Stimulated activated CD4-positive, alpha-beta T cell treated with anti-CD3 and anti-CD28 coated beads, Interleukin-4, amount 100 ng/mL, for 48 hours (primary cell): ENCODE data around the gene FOXK1.
"Not testable (repeated sequence)": the region's sequence is repeated elsewhere in the genome, so short reads cannot be mapped to it uniquely, and the experiment has no call there.

ENCODE experiments used
- DNase-seq, 2 donors: peaks; one replicate each; pipeline ENCODE4 v3.0.0-alpha.2; 2020; ENCODE audit warnings: low read depth in 2 of 2

Gene FOXK1

DNA sequence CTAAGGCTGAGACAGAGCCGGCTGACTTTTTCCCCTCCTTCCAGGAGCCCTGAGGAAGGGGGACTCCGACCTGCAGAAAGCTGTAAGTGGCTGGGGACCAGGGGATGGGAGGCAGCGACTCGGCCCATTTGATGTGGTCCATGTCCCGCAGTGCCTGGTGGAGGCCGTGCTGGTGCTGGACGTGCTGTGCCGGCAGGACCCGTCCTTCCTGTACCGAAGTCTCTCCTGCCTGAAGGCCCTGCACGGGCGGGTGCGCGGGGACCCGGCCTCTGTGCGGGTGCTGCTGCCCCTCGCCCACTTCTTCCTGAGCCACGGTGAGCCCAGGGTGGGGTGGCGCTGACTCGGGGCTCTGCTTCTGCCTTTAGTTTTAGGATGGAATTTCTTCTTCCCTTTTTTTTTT lies 103.3 kb downstream of the FOXK1 start:
- no peak for DNase-seq

DNA sequence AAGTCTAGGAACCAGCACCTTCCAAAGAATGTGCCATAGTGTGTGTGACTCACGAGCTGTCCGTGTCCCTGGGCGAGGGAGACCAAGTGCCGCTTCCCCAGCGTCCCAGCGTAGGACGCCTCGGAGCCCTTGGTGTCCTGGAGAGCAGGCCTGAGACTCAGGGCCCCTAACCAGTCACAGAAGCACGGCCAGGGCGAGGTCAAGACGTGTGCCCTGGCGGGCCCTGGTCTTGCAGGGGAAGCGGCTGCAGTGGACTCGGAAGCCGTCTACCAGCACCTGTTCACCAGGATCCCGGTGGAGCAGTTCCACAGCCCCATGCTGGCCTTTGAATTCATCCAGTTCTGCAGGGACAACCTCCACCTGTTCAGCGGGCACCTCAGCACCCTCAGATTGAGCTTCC lies 103.9 kb downstream of the FOXK1 start:
- no peak for DNase-seq

DNA sequence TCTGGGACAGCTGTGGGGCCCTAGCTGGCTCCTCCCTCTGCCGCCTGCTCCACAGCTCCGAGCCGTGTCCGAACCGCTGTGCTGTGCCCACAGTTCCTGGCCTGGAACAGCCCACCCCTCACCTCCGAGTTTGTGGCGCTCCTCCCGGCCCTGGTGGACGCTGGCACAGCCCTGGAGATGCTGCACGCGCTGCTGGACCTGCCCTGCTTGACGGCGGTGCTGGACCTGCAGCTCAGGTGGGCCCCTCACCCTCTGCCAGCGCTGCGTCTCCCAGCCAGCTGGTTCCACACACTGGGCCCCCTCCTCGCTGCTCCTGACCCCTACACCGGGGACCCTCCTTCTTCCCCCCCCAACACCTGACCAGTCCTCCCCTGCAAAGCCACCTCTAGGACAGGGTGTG lies 105.4 kb downstream of the FOXK1 start:
- no peak for DNase-seq

DNA sequence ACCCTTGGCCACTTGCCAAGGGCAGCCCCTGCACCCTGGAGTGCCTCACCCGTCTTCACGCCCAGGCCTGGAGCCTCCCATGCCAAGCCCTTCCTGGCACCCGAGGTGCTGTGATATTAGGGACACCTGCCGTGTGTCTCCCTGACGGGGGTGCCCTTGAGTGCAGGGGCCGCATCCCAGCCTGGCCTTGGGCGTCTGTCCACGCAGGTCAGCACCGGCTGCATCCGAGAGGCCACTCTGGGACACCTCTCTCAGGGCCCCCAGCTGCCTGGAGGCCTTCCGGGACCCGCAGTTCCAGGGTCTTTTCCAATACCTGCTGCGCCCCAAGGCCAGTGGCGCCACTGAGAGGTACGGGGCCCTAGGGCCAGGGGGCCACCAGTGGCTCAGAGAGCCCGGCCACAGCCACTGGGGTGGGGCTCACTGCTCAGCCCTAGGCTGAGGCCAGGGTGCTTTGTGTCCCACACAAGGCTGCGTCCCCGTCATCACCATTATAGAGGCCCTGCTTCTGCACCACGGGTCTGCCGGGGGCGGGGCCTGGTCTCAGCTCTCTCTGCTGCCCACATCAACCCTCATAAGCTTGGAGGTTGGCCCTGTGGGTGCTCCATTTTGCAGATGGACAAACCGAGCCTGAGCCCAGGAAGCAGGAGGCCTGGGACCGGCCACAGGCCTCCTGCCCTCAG lies 106.0 kb downstream of the FOXK1 start:
- no peak for DNase-seq

DNA sequence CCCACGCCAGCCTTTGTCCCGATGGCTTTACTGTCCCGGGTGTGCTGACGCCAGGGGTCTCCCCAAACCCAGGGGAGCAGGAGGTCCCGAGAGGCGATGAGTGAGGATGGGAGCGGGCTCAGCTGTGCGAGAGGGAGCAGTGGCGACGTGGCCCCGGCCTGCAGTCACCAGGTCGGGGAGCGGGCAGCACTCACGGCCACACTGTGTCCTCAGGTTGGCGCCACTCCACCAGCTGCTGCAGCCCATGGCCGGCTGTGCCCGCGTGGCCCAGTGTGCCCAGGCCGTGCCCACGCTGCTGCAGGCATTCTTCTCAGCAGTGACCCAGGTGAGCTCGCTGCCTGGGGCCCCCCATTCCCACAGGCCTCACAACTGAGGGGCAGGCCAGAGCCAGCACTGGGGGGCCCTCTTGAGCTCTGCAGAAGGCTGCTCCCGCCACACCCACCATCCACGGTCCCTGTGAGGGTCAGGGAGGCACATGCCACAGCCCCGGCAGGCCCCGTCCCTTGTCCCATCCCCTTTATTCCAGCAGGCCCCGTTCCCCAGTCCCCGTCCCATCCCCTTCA lies 106.6 kb downstream of the FOXK1 start:
- no peak for DNase-seq

DNA sequence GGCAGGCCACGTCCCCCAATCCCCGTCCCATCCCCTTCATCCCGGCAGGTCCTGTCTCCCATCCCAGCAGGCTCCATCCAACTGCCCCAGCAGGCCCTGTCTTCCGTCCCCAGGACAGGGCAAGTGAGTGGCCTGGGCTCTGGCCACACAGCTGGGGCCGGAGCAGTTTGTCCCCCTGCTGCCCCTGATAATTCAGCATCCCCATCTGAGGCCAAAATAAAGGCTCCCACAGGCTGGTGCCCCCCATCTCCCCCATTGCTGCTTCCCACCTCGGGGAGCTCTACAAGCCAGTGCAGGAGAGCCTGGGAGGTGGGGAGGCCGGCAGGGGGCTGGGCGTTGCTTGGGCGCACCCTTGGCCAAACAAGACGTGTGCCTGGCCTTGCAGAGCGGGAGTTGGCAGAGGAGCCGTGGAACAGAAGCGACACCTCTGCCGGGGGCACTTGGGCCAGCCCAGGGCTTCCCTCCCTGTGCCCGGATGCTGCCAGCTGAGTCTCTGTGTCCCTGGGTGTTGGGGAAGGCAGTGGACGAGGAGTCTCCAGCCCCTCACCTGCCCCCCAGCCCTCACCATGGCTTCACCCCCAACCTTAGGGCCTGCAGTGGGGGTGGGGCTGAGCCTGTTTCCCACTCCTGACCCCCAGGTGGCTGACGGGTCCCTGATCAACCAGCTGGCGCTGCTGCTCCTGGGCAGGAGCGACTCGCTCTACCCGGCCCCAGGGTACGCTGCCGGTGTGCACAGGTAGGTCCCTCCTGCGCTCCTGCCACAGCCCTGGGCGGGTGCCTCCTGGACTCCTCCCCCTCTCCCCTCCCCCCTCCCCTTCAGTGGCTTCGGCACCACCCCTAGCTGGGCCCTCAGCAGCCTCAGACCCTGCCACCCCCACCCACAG lies 107.3 kb downstream of the FOXK1 start:
- no peak for DNase-seq

DNA sequence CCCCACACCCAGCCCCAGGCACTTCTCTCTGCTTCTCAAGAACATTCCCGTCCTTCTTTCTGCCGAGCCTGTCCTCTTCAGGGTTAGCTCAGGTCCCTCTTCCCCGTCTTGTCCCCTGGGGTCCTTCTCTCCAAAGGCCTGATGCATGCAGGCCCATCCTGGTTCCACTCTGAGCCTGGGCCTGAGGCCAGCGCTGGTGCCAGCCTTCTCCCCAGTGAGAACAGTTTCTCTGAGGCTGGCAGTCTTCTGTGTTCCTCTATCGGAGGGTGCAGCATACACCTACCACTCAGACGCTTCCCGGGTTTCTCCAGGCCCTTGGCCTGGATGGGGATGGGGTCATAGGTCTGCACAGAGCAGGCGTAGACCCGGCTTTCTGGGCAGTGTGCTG lies 108.0 kb downstream of the FOXK1 start:
- DNase-seq = no peak

DNA sequence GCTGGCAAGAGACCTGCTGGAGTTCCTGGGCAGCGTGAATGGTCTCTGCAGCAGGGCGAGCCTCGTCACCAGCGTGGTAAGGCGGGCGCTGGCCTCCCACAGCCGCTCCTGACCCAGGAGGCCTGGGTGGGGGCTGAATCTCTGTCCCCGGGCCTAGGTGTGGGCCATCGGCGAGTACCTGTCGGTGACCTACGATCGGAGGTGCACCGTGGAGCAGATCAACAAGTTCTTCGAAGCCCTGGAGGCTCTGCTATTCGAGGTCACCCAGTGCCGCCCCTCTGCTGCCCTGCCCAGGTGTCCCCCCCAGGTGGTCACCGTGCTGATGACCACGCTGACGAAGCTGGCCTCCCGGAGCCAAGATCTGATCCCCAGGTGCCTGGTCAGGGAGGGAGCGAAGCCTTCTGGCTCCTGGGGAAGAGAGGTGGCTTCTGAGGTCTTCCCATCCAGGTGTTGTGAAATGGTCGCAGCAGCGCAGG lies 108.5 kb downstream of the FOXK1 start:
- no peak for DNase-seq

DNA sequence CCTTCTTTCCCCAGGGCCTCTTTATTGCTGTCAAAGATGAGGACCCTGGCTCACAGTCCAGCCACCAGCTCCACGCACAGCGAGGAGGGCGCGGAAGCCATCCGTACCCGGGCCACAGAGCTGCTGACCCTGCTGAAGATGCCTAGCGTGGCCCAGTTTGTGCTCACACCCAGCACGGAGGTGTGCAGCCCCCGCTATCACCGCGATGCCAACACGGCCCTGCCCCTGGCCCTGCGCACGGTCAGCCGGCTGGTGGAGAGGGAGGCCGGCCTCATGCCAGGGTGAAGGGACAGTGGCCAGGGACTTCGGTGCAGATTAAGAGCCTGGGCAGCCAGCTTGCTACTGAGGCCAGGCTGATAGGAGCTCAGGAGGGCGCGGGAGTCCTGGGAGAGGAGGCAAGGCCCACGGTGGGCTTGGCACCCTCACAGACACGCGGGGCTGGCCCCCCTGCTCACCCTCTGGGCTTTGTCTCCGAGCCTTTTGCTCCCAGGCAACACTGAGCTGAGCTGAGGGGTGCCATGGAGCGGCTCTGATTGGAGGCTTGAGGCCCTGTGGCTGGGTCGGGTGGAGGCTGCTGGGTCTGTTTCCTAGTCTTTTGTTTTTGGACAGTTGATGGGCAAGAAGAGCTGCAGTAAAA lies 109.1 kb downstream of the FOXK1 start:
- no peak for DNase-seq

DNA sequence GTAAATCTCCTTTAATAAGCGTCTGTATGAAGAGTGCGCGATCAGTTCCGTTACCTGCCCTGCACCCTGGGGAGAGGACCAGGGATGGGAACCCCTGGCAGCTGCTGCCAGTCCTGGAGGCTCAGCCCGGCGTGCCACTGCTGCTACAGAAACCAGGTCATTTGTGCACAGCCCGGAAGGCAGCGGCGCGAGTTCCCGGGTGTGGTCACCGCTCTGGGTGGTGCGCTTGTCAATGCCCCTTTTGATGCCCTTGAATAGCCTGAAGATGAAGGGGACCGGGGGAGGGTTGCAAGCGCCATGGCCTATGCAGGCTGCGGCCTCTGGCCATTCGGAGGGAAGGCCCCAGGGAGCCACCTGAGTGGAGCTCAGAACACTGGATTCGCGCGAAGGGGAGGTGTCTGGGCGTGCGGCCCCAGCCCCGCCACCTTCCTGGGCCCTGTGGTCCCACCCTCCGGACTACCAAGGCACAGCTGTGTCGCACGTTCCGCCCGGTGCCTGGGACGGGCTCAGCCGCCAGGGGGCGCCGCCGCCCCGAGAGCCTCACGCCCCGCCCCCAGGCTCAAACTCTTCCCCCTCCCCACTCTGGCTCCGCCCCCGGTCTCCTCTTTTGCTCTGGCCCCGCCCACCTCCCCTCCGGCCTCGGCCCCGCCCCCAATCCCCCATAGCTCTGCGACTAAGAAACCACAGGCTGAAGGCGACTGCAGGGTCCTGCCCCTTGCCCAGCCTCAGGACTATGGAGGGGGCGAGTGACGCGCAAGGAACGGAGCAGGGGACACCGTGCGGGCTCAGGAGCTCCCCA lies 109.8 kb downstream of the FOXK1 start:
- DNase-seq = peak; percentile 74 to 76

DNA sequence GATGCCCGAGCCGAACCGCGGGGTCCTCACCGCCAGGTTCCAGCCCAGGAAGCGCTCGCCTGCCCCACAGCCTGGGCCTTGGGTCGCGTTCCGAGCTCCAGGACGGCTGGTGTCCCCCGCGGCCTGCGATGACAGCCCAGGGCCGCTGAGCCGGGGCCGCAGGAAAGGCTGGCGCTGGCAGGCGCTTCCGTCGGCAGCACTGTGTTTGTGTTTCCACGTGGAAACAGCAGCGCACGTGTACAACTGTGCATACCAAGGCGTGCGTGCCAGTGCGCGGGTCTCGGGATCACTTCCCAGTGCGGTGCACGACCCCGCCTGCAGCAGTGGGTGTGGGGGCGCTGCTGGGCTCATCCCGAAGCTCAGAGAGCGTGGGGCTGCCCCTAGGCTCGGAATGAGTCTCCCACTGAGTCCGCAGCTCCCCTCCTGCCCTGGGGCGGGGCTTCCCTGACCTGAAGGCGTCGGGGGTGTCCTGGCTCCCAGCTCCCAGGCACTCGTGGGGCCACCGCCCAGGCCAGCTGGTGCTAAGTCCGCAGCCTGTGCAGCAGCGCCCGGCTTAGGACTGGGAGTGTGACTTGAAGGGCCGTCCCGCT lies 110.5 kb downstream of the FOXK1 start:
- no peak for DNase-seq

DNA sequence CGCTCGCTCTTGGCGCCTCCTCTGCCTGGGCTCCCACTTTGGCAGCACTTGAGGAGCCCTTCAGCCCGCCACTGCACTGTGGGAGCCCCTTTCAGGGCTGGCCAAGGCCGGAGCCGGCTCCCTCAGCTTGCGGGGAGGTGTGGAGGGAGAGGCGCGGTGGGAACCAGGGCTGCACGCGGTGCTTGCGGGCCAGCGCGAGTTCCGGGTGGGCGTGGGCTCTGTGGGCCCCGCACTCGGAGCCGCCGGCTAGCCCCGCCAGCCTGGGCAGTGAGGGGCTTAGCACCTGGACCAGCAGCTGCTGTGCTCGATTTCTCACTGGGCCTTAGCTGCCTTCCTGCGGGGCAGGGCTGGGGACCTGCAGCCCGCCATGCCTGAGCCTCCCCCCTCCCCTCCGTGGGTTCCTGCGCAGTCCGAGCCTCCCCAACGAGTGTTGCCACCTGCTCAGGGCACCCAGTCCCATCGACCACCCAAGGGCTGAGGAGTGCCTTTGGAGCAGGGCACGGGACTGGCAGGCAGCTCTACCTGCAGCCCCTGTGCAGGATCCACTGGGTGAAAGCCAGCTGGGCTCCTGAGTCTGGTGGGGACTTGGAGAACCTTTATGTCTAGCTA lies 111.4 kb downstream of the FOXK1 start:
- DNase-seq = not testable (repeated sequence)

DNA sequence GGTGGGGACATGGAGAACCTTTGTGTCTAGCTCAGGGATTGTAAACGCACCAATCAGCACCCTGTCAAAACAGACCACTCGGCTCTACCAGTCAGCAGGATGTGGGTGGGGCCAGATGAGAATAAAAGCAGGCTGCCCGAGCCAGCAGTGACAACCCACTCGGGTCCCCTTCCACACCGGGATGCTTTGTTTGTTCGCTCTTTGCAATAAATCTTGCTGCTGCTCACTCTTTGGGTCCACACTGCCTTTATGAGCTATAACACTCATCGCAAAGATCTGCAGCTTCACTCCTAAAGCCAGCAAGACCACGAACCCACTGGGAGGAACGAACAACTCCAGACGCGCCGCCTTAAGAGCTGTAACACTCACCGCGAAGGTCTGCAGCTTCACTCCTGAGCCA lies 112.1 kb downstream of the FOXK1 start:
- not testable (repeated sequence) for DNase-seq

DNA sequence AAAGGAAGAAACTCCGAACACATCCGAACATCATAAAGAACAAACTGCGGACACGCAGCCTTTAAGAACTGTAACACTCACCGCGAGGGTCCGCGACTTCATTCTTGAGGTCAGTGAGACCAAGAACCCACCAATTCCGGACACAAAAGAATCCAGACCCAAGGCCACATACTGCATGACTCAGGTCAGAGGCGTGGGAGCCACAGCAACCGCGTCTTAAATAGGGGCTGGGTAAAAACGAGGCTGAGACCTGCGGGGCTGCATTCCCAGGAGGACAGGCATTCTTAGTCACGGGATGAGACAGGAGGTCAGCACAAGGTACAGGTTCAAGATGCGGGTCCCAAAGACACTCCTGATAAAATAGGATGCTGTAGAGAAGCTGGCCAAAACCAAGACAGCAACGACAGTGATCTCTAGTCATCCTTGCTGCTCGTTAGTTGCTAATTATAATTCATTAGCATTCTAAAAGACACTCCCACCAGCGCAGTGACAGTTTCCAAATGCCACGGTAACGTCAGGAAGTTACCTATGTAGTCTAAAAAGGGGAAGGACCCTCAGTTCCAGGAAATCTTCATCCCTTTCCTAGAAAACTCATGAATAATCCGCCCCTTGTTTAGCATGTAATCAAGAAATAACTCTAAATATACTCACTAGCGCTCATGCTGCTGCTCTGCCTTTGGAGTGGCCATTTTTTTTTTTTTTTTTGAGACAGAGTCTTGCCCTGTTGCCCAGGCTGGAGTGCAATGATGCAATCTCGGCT lies 112.7 kb downstream of the FOXK1 start:
- DNase-seq = no peak

DNA sequence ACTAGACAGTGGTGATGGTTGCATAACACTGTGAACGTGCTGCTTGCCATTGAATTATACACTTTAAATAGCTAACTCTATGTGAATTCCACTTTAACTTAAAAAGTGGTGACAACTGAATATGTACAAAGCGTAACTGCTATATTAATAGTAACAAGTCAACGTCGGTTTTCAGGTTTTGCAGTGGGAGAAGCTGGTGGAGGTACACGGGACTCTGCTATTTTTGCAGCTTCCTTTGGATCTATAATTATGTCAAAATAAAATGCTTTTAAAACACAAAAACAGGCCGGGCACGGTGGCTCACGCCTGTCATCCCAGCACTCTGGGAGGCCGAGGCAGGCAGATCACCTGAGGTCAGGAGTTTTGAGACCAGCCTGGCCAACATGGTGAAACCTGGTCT lies 114.4 kb downstream of the FOXK1 start:
- no peak for DNase-seq

DNA sequence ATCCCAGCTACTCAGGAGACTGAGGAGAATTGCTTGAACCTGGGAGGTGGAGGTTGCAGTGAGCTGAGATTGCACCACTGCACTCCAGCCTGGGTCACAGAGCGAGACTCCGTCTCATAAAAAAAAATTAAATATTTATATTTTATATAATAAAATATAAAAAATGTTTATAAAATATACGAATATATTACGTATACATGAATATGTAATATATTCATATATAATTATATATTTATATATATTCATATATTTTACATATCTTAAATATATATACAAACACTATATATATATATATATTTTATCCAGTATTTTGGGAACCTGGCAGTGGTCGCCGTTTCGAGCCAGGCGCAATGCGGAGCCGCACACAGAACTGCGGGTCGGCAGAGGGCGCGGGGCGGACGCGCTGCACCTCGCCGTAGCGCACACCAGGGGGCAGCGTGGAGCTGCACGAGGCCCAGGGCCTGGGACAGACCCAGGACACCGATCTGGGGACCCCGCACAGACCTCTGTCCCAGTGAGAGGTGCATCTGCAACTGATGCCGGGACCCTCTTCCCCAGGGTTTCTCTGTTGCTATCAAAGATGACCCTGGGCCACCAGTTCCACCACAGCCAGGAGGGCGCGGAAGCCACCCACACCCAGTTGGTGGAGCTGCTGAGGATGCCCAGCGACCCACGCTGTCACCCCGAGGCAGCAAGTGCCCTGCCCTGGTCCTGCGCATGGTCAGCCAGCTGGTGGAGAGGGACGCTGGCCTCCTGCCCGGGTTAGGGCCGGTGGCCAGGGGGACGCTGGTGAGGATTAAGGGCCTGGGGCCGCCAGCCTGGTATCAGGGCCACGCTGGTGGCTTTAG lies 116.0 kb downstream of the FOXK1 start:
- DNase-seq = peak; percentile 41 to 62

DNA sequence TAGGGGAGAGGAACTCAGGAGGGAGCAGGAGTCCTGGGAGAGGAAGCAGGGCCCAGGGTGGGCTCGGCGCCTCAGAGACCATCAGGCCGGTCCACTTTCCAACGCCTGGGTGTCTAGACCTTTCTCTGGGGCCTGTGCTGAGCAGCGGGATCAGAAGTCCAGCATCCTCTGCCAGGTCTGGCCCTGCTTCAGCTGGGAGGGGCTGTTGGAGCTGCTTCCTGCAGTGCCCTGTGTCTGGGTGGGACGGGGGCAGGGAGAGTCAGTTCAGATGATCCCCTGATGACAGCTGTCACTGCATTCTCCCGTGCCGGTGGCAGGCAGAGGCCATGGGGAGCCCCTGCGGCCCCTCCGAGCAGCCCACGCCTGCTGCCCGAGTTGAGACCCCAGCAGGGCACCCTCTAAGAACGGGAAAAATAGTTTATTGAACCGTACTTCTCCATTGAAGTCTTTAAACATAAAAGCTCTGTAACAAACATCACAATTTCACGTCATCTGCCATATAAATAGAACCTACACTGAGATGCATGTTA lies 116.7 kb downstream of the FOXK1 start:
- no peak for DNase-seq

DNA sequence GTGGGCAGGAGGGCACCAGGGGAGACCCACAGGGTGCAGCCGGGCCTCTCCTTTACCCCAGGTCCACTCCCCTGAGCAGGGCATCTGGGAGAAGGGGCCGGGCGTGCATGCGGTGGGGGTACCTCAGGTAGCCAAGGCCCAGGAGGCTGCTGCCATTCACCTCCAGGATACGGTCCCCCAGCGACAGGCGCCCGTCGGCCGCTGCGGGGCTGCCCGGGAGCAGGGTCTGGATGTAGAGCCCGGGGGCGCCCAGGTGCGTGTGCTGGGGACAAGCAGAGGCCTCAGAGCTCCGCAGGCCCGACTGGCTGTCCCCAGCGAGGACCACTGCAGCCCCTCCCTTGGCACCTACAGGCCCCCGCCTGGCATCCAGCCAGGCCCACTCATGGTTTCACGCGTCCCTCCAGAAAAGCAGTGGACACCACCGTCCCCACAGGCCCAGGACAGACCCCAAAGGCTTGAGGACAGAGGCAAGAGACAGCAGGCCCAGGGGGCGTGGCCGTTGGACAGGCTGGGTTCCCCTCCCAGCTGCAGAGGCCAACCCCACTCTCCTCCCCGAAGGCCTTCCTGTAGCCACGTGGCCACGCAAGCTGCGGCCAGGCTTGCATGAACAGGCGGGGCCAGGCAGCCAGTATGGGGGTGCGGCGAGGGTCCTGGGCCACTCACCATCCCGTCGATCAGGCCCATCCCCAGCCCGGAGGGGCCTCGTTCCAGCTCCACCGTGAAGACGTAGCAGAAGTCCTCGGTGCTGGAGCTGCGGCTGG lies 117.6 kb downstream of the FOXK1 start:
- no peak for DNase-seq
